Measurements from ENCODE around the gene FCER1G.

Gene FCER1G

DNA sequence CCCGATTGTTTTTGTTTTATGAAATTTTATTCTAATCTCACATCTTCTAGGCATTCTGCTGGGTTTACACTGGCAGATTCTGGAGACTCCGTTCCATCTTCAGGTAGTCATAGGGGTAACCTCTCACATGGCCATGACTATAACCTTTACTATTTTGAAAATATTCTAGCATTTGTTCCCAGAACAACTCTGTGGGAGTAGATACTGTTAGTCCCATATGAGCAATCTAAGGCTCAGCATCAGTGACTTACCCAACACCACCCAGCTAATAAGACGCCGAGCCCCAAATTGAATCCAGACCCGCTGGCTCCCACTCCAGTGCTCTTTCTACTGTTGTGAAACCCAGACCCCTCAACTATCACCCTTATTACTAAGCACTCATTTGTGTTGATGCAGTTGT lies 26.1 kb upstream of the FCER1G start:
- DNase-seq: no peak

DNA sequence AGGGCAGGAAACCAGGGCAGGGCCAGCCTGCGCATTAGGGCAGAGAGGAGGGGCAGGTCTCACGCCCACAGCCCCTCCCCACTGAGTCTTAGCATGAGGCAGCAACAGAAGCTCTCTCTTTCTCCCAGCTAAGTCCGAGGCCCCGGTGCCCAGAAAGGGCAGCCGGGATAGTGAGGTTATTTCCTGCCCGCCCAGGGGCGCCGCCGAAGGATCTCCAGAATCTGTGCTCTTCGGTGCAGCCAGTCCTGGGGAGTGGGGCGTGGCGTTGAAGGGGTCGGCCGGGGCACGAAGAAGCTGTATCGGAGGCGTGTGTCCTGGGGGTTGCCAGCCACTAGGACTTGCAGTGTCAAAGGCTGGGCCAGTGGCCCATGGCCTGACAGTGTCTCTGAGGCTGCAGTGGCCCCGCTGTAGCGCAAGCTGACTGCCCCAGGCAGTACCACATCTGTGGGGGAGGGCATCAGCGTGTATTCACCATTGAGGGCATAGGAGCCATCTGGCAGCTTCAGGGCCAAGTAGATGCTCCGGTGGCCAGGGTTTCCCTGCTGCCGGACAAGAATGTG lies 24.1 kb upstream of the FCER1G start:
- DNase-seq: no peak

DNA sequence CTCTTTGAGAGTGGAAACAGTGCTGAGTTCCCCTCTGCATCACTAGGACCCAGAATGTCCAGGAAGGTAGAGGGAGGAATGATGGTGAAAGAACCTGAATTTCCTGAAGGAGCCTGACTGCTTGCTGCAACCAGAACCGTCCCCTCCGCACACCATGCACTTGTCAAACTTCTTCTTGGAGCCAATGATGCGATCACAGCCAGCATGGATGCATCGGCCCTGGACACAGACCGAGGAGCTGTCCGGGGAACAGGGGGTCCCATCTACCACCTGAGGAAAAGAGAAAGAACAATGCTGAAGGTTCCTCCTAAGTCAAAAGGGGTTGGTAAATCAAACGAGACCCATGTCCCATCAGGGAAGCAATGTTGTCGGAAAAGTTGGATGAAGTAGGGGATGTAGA lies 23.1 kb upstream of the FCER1G start:
- no peak for DNase-seq

DNA sequence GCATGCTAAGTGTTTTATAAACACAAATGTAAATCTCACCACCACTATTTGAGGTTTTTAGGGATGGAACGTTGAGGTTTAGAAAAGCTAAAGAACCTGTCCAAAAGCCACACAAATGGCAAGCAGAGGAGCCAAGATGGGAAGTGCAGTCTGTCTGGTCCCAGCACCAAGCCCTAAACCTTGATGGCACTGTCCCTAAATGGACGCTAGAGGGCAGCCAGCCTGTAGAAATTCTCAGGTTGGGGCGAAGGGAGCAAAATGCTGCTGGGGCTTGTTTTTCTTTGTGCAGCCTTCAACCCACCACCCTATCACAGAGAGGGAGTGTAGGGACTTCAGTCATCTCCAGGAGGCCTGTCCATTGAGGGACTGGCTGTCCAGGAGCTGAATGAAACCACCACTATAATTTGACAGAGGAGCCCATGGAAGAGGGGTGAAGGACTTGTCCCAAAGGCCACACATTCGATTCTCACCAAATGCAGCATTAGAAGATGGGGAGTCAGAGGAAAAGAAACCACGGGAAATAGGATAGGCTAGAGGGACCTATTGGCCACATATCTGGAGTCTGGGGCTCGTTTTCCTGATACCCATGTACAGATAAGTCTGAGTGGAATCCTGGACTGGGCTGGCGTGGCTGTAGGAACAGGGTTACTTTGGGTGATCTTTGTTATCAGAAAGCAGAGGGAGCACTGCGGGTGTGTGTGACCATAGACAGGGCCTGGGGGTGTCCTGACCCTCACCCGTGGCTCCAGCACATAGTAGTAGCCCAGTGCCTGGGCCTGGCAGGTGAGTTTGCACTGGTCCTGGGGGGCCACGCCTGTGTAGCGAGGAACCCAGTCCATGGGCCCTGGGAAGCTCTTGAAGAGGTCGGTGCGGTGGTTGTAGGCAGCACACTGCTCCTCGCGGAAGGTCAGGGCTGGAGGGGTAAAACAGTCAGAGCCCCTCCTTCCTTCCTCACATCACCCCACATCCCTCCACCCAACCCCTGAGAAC lies 22.3 kb upstream of the FCER1G start:
- peak in 1 of 2 experiments; percentile 37 for DNase-seq

DNA sequence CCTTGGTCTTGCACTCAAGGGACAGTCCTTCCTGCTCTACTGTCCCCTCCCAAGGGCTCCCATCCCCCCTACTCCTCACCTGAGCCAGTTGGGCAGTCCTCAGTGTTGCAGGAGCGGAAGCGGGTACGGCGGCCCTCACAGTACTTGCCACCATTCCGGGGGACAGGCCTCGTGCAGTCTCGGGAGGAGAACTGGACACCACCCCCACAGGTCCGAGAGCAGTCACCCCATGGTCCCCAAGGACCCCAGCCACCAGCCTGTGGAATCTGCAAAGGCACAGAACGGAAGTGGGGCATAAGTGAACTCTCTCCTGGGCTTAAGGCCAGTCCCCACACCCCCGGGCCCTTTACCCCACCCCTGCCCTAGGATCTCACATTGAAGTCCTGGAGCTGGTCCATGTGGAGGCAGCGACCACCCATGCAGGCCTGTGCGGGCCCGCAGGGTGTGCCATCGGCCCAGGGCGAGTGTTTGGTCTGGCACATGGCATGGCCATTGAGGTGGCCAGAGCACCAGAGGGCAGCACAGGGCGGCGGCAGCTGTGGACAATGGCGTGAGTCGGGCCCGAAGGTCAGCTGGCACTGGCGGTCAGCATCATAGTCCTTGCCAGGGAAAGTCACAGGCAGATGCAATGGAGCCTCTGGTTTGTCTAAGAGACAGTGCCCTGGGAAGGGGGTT lies 21.4 kb upstream of the FCER1G start:
- DNase-seq: no peak

DNA sequence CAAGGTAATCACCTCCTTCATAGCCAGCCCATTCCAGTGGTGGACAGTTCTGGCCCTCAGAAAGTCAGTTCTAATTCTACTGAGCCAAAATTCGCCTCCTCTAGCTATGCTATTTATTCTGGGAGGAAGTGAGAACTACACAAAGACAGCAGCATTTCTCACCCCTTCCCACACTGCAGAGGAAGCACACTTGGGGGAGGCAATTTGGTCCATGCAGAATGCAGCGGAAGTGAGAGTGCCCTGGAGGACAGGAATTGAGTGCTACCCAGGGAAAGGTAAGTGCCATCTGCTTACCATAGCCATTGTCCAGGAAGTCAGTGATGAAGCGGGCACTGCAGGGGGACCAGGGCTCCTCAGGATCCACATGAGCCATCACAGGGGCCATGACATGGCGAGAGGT lies 19.9 kb upstream of the FCER1G start:
- DNase-seq: no peak

DNA sequence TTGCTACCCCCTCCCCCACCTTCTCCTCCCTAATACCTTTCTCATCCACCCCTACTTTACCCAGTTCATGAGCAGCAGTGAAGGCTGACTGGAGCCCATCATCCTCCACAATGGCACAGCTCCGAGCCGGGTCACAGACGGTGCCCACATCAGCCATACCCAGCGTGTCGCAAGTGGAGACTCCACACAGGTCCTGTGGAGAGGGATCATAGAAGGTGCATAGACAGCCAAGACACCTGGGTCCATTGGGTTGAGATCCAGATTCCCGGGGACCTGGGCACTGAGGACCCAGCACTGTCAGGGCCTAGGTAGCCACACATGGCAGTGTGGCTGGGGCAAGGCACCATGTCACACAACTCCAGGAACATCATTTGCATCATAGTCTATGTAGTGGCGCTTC lies 19.0 kb upstream of the FCER1G start:
- DNase-seq: no peak

DNA sequence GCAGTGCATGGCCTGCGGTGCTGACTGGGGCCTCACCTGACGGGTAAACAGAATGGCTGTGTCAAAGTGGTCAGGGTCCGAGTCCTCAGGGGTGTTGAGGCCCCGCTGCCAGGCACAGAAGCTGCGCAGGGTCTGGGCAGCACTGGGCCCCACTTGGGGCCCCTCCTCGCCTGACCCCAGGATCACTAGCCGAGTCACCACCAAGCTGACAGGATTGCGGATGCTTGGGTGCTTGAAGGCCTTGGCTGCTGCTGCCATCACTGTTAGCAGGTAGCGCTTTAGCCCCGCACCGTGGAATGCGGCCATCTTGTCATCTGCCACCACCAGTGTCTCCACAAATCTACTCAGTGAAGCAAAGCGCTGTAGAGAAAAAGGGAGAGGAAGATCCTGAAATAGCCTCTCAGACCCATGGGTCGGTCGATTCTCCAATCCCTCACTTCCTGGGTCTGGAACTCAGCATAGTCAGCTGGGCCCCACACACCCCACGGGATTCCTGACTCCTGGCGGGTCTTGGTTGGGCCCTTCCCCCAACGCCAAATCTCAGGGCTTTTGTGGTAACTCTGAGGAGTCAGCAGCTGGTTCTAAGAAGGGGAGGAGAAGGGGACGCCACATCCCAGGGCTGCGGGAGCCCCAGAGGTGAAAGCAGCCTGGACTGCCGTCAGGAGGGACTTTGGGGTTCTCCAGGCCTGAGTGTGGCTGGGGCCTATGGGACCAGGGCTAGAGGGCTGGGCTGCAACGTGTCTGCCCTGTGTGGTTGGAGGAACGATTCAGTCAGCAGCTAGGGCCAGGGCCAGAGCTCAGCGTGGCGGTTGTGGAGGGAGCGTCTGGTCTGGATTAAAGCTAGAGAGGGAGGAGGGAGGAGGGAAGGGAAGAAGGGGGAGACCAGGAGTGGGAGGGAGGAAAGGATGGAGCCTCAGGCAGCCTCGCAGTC lies 18.3 kb upstream of the FCER1G start:
- no peak for DNase-seq

DNA sequence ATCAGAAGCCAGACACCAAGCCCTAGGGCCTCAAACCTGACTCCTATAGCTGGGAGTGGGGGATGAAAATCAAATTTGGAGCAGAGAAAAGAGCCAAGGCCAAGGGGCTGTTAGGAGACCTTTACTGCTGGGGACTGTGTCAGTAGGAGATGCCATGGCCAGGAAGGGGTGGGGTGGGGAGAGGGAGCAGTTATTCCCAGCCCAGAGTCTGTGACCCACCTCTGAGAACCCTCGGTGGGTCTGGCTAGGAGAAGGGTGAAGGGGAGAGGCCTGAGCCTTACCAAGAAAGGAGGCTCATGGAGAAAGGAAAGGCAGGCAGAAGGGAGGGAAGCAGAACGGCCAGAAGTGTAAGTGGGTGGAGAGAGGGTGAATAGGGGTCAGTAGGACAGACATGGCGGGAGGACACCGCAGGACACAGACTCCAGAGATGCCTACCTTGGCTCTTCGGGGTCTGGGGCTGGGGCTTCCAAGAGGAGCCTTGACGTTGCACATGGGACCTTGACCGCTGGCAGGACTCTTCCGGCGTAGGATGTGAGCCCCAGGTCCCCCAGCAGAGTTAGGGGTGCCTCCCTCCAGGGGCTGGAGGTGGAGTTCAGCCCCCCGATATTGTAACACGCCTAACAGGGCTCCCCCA lies 17.4 kb upstream of the FCER1G start:
- no peak for DNase-seq

DNA sequence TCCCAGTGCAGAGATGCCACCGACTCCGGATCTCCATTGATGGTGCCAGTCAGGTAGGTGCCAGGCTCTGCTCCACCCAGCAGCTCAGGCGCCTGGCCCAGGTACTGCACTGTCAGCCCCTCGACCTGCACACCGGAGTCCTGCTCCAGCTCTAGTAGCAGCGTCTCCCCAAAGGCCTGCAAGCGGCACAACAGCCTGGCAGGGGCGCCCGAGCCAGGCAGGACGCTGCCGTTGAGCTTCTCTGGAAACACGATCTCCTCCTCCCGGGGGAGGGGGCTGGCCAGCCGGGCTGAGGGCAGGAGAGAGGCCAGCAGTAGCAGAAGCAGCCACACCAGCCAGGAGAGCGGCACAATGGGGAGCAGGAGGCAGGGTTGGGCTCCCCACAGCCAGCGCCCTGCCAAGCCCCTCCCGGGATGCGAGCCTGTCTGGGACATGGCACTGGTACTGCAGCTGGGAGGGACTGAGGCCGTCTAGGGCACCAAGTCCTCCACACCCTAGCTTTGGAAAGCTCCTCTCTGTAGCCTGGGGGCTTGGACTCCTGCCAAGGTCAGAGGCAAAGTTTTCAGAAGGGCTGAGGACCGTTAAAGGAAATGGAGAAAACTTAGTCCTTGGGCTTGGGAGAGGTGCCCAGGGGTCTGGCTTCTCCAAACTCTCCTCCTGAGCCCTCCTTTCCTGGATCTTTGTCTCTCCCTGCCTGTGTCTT lies 16.8 kb upstream of the FCER1G start:
- no peak for DNase-seq

DNA sequence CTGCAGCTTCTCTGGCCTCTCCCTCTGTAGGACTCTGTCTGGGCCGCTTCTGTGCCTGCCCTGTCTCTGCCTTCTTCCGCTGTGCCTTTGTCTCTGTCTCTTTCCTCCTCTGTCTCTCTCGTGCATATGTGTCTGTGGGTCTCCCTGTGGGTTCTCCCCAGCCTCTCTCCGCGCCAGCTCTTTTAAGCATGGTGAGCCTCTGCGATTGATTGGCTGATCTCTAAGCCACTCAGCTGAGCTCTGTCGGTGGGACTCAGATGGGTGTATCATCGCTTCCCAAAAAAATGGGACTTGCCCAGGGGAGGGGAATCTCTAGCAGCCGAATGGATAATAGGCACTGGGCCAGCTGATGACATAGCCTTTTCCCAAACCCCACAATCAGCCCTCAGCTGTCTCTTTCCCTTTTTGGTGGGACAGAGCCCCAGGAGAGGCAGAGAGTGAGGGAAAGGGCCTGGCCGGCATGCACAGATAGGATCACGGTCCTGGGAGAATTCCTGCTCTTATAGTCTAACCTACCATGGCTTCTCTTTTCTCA lies 16.1 kb upstream of the FCER1G start, which contains the start of gene ADAMTS4:
TSS of gene ADAMTS4 (minus strand) at position 158 of the 535 bp plus-strand sequence. CDS start 427 bp downstream, outside the sequence.
- no peak for DNase-seq

DNA sequence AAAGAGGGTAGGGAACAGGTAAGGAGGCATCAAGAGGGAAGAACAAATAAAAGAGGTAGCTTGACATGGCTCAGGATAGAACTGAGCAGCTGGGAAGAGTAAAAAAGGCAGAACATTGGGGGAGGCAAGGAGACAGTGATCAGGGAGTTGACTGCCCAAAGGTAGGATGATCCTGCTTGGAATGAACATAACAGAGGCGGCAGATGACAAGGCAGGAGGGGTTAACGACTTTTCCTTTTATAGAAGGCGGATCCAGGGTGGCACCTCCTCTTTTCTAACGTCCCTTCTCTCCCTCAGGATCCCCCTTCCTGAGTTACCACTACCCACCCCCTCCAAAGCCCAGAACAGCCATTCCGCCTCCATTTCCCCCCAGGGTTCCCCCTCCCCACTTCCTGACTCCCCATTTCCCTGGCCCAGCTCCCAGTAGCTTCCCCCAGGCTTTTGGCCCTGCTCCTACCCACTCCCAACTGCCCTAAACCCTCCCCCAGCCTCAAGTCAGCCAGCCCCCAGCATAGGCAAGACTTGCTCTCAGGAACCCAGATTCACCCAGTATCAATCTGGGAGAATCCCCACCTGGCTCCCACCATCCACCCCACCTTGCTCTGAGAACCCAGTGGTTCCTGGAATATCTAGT lies 15.5 kb upstream of the FCER1G start:
- DNase-seq: no peak

DNA sequence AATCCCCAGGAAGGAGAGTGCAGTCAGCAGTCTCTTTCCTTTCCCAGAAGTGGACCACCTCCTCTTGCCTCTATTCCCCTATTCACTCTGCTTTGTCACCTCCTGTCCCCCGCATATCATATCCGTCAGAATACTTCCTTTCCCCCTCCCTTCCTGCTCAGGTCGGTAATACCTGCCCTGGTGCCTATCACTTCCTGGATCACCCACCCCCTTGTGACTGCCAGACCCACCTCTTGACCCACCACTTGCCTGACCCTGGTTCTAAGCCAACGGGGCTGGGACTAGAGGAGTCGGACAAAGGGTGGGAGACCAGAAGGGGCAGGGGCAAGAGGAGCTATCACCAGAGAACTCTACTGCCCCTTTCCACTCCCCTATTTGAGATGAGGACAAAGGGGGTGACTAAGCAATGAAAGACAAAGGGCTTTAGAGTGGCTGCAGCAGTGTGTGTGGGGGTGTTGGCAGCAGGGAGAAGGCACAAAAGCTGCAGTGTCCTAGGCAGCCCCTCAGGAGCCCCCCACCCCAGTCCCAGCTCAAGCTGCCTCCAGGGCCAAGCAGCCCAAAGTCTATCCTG lies 14.6 kb upstream of the FCER1G start:
- DNase-seq: no peak

DNA sequence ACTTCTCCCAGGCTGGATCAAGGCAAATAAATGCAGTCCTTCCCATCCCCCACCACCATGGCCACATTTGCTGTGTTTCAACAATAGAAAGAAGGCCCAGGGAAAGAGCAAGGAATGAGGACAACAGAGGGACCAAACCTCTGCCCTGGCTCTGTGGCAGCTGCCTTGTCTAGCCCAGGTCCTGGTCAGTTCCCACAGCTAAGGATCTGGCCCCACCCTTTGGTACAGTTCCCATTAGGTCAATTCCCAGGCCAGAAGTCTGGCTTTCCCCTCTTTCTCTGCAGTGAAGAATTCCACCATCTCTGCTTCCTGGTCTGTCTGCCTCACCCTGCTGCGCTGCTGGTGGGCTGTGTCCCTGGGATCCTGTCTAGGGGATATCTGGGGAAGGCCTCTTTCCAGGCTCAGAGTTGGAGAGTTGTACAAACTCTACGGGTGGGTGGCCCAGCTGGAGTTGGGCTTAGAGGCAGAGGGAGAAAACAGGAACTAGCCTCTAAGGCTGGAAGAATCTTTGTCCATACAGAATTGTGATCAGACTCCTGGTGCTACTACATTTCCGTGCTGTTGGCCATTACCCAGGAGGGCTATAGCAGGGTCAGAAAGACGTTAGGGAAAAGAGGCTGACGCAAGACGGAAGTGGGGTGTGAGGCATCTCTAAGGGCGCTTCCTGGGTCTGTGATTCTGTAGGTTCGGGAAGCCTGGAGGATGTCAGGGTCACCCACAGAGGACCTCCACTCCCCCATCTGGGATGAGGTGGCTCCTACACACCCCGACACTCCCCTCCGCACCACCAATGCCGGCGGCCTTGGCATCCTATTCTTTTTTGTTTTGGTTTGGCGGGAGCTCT lies 13.9 kb upstream of the FCER1G start:
- no peak for DNase-seq

DNA sequence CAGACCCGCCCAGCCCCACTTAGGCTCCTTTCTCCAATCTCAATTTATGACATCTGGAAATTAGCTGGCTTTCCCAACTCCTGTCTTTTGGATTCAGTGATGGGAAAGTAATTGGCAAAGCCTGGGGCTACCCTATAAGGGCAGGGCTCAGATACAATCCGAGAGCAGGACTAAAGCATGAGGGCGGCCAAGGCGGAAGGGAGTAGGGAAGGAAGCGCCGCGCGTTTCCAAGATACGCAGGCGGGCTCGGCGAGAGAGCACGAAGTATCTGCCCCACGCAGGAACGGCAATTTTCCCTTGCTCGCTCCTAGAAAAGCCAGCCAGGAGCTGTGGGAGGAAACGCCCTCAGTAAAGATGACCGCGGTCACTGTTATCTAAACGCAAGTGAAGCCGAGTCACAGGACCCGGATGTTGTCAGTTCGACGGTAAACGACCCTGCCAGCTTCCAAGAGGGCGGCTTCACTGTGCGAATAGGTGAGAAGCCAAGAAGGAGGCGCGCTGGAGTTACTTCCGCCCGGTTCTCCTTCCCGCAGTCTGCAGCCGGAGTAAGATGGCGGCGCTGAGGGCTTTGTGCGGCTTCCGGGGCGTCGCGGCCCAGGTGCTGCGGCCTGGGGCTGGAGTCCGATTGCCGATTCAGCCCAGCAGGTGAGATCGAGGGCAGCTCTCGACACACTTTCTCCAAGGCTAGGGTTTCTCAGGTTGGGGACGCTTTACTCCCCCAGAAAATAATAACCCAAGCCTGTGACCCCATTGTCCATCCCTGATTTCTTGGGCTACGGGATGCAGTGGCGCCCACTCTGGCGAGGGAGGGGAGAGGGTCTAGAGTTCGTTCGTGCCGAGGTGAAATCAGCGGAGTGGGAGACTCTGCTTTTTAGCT lies 13.0 kb upstream of the FCER1G start, which contains the start of gene NDUFS2:
TSS of gene NDUFS2 (plus strand) at position 532 of the 877 bp plus-strand sequence. CDS start at position 551, 19 bp downstream.
- DNase-seq: peak; percentile 85 to 91

DNA sequence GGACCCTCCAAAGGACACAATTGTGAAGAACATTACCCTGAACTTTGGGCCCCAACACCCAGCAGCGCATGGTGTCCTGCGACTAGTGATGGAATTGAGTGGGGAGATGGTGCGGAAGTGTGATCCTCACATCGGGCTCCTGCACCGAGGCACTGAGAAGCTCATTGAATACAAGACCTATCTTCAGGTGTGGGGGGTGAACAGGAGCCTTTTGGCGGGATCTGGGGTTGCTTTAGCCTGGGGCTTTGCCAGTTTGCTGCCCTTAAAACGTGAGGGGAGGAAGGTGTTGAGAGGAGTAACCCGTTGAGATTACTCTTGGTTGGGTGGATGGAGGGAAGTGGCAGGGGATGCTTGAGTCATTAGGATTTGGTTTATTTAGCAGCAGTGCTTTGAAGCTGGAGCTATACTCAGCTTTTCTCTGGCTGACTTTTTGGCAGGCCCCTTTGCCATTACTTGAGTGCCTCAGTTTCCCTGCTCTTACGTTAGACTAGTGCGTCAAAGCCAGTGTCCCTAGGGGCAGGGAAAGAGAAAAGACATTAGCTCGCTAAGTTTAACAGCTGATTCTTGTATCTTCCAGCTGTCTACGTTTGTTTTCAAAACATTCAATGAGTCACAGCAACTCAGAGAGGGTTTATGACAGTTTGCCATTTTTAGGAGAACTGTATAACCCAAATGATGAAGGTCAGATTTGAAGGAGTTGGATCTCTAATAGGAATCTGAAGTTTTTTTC lies 8.5 kb upstream of the FCER1G start:
- DNase-seq: no peak

DNA sequence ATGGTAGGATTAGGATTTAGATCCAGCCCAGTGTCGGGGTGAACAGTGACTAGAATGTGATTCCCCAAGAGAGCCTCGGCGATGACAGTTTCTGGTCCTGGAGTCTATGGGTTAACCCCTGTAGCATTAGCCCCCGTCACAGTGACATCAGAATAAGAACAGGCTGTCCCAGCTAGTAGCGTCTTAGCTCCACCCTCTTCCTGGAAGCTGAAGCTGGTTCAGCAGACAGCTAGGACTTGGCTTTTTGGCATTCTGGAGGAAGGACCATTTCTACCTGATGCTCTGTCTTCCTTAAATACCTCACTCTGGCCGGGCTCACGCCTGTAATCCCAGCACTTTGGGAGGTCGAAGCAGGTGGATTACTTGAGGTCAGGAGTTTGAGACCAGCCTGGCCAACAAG lies 7.9 kb upstream of the FCER1G start:
- no peak for DNase-seq

Data from SW 1271 (cell line).